ENCODE data around the gene EPHA4.

DNA sequence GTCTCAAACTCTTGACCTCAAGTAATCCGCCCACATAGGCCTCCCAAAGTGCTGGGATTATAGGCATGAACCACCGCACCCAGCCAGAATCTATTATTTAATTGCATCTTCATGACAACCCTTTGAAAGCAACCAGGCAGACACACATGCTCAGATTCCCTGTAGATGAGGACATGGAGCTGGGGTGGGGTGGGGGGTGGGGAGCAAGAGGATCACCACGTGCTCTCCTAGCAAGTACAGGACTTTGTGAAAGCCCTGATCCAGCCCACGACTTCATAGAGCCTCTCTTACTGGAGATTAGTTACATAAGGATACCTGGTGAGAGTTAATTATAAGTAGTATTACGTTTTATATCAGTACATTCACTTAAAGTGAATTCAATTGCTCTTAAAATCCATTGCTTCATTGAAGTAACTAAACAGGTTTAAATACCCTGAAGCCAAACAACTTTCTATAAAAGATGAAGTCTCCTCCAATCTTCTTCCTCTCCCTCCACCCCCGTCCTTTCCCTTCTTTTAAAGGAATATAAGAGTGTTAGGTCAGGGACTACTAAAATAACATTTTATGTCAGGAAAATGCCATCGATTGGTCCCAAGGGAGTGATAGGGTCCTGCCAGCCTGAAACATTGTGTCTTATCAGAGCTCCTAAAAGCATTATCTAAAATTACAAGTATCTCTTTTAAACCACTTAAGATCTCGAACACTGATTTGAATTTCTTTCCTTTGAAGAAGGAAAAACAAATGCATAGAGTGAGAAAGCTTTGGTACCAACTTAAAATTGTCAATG is 123.9 kb downstream of the EPHA4 start:
- TF ChIP-seq EZH2 (IDR thresholded peaks at IDR 0.05; ENCODE audit: insufficient read depth, poor library complexity, severe bottlenecking) = no peak
- no peak for TF ChIP-seq EZH2phosphoT487 (IDR thresholded peaks at IDR 0.05; ENCODE audit: insufficient read depth, low read depth)

Measured in GM23248 (cell line).